CD4-positive, alpha-beta memory T cell (primary cell): ENCODE data around the gene MAP3K20. TPM values are rescaled to one million over a fixed set of nuclear protein-coding genes. Genes with fewer than 3 reads are reported as not detected.
"Not testable (repeated sequence)": the region's sequence is repeated elsewhere in the genome, so short reads cannot be mapped to it uniquely, and the experiment has no call there.

Experiments used
- CTCF ChIA-PET: fragments of 350-600 bp; sonication (Branson Sonifier 250); formaldehyde crosslinking; loops from one replicate; lab custom pipeline; 2021; ENCODE audit warnings: inconsistent platforms; ENCODE audit not compliant: partially characterized antibody; lab: Charles Lee
- POLR2A ChIA-PET: fragments of 350-600 bp; sonication (Branson Sonifier 250); formaldehyde crosslinking; loops from one replicate; lab custom pipeline; 2021; ENCODE audit not compliant: partially characterized antibody; lab: Charles Lee
- DNase-seq, 5 donors: peaks; one replicate each; pipeline versions ENCODE4 v3.0.0 to v3.0.0-alpha.2; 2020 to 2022; ENCODE audit warnings: mixed read lengths in 1 of 5
- H3K27ac ChIP-seq: one replicate; pipeline ENCODE4 v1.7.0; 2013; ENCODE audit warnings: low read depth, low read length
- H3K27me3 ChIP-seq: 2 replicates; pipeline ENCODE4 v1.7.0; 2013; ENCODE audit warnings: mild to moderate bottlenecking, low read length, moderate library complexity; ENCODE audit not compliant: insufficient read depth
- H3K36me3 ChIP-seq: 2 replicates; pipeline ENCODE4 v1.7.0; 2013; ENCODE audit warnings: mild to moderate bottlenecking, low read length, moderate library complexity; ENCODE audit not compliant: insufficient read depth
- H3K4me1 ChIP-seq: 2 replicates; pipeline ENCODE4 v1.7.0; 2013; ENCODE audit warnings: mild to moderate bottlenecking, low read length, moderate library complexity; ENCODE audit not compliant: insufficient read depth
- H3K4me3 ChIP-seq, 2 donors: one replicate each; pipeline ENCODE4 v1.7.0; 2013; ENCODE audit warnings: low read length in 2 of 2, mild to moderate bottlenecking in 1 of 2
- H3K9me3 ChIP-seq, 2 donors: one replicate each; pipeline ENCODE4 v1.7.0; 2013; ENCODE audit warnings: low read length in 2 of 2, control low read depth in 1 of 2; ENCODE audit not compliant: control insufficient read depth in 1 of 2
- H3K27ac Mint-ChIP-seq, 7 donors: one replicate each; pipeline ENCODE4 v1.8.0; 2020 to 2021; ENCODE audit warnings: mixed read lengths in 7 of 7, mild to moderate bottlenecking in 6 of 7, inconsistent platforms in 3 of 7, moderate library complexity in 3 of 7
- H3K27me3 Mint-ChIP-seq, 2 donors: one replicate each; pipeline ENCODE4 v1.8.0; 2020 to 2021; ENCODE audit warnings: mixed read lengths in 2 of 2
- H3K36me3 Mint-ChIP-seq, 2 donors: one replicate each; pipeline ENCODE4 v1.8.0; 2020 to 2021; ENCODE audit warnings: mixed read lengths in 2 of 2, inconsistent platforms in 1 of 2, mild to moderate bottlenecking in 1 of 2
- H3K4me1 Mint-ChIP-seq, 4 donors: one replicate each; pipeline ENCODE4 v1.8.0; 2020 to 2021; ENCODE audit warnings: mixed read lengths in 4 of 4, mild to moderate bottlenecking in 1 of 4
- H3K4me3 Mint-ChIP-seq, 8 donors: one replicate each; pipeline ENCODE4 v1.8.0; 2020 to 2021; ENCODE audit warnings: mixed read lengths in 8 of 8, mild to moderate bottlenecking in 7 of 8, moderate library complexity in 6 of 8, inconsistent platforms in 3 of 8
- H3K9me3 Mint-ChIP-seq, 8 donors: one replicate each; pipeline ENCODE4 v1.8.0; 2020 to 2021; ENCODE audit warnings: mixed read lengths in 8 of 8, mild to moderate bottlenecking in 5 of 8, inconsistent platforms in 3 of 8, moderate library complexity in 1 of 8
- intact Hi-C: fragments of 100-400 bp; cut with micrococcal nuclease; formaldehyde crosslinking; loops from one replicate; pipeline ENCODE4 v1.15.1; 2023
- polyA plus RNA-seq, 2 donors: library from polyadenylated mRNA; unstranded; fragments of 300-500 nt; fragmentation: Illumina TruSeq; gene quantifications; one replicate each; pipeline ENCODE4 v1.2.3, GENCODE V29; 2021
- total RNA-seq, 2 experiments: library from RNA; stranded (reverse); gene quantifications; one replicate each; pipeline ENCODE4 v1.2.3, GENCODE V29; 2021

Gene MAP3K20
- total and polyA plus RNA-seq, 4 experiments from 2014 or later = 0.67 to 2.5 (median 0.82) TPM

DNA sequence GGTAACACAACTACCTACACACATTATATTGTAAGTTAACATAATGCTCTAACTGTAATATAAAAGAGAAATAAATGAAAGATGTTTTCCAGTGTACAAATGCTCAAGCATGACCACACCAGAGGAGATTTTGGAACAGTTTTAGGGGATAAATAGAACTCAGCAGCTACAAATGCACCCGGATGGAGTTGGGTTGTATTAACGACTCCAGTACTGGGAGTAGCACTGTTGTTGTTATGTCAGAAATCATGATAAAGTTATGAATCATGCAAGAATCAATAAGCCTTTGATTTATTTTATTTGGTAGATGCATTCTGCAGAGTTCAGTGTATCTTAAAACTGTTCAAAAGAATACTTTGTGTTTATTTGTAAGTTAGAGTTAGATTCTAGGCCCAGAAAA is 126.9 kb downstream of the MAP3K20 start:
- H3K4me1 ChIP-seq = no peaks in the 10 kb centered on the region
- H3K9me3 Mint-ChIP-seq = no peaks in the 10 kb centered on the region
- no peak overlapping the region for H3K27ac Mint-ChIP-seq
- H3K27ac ChIP-seq = no peak overlapping the region
- ChIA-PET POLR2A (no interaction called here), CTCF (no interaction called here)
- no peaks in the 10 kb centered on the region for H3K27me3 ChIP-seq
- H3K4me1 Mint-ChIP-seq = no peaks in the 10 kb centered on the region
- intact Hi-C loops = no loop called here
- no peak for DNase-seq
- no peaks in the 10 kb centered on the region for H3K9me3 ChIP-seq
- no peak overlapping the region for H3K4me3 Mint-ChIP-seq
- H3K36me3 ChIP-seq = no peaks in the 10 kb centered on the region
- H3K27me3 Mint-ChIP-seq = no peaks in the 10 kb centered on the region
- no peak overlapping the region for H3K4me3 ChIP-seq
- H3K36me3 Mint-ChIP-seq = no peaks in the 10 kb centered on the region

DNA sequence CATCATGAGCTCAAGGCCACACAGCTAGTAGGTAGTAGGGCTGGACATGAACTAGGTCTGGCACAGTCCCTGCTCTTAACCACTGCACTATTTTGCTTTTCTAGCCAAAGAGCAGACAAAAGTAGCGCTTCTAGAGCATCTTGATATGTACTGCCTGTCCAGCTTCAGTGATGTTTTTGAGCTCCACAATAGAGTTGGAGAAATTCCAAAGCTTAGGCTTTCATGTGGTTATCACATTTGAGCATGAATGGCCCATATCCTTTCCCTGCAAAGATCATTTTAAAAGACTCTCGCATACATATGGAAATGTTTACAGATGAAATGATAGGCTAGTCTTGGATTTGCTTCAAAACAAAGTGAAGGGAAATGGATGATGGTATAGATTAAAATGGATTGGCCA is 128.7 kb downstream of the MAP3K20 start:
- CTCF ChIA-PET = interaction anchor here (2.1 kb wide), 1 partner anchor 177 kb away, joined by 11 read pairs; no protein-coding TSS in a partner anchor
- Mint-ChIP-seq H3K9me3 (no peaks in the 10 kb centered on the region), H3K4me1 (no peaks in the 10 kb centered on the region), H3K27ac (no peak overlapping the region), H3K27me3 (no peaks in the 10 kb centered on the region), H3K36me3 (no peaks in the 10 kb centered on the region), H3K4me3 (no peak overlapping the region)
- no peaks in the 10 kb centered on the region for H3K27me3 ChIP-seq
- no peaks in the 10 kb centered on the region for H3K4me1 ChIP-seq
- intact Hi-C loops = no loop called here
- no peak overlapping the region for H3K4me3 ChIP-seq
- H3K27ac ChIP-seq = no peak overlapping the region
- DNase-seq = no peak
- POLR2A ChIA-PET = no interaction called here
- H3K9me3 ChIP-seq = no peaks in the 10 kb centered on the region
- no peaks in the 10 kb centered on the region for H3K36me3 ChIP-seq

DNA sequence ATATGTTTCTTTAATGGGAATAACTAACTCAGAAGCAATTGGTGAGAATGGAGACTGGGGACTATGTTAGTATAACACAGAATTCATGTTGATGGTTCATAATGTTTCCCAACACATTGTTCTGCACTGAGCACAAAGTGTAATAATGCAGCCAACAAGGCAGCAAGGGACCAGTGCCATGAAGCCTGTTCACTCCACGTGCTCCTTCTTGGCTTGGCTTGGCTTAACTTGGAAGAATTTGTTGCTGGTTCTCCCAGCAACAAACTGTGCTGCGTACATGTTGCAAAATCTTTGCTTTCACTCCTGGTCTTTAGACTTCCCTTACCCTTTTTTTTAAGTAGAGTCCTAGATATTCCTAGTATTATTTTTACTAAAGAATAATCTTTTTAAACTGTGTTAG is 129.7 kb downstream of the MAP3K20 start:
- intact Hi-C loops = no loop called here

DNA sequence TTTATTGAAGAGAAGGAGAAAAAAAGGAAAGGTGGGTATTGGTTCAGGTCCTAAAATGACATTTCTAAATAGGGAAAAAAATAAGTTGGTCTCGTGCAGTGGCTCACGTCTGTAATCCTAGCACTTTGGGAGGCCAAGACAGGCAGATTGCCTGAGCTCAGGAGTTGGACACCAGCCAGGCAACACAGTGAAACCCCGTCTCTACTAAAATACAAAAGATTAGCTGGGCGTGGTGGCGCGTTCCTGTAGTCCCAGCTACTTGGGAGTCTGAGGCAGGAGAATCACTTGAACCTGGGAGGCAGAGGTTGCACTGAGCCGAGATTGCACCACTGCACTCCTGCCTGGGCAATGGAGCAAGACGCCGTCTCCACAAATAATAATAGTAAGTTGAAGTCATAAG is 131.5 kb downstream of the MAP3K20 start:
- DNase-seq, H3K27ac ChIP-seq, H3K27ac Mint-ChIP-seq, intact Hi-C loops, H3K4me3 Mint-ChIP-seq, H3K9me3 Mint-ChIP-seq, H3K4me3 ChIP-seq, H3K36me3 Mint-ChIP-seq, H3K36me3 ChIP-seq, H3K4me1 Mint-ChIP-seq, H3K27me3 ChIP-seq, H3K4me1 ChIP-seq, H3K9me3 ChIP-seq, H3K27me3 Mint-ChIP-seq: not testable (repeated sequence)
- ChIA-PET CTCF (interaction anchor here (1.6 to 15.0 kb wide), 2 partner anchors 10 to 181 kb away, joined by 6 to 360 read pairs; no protein-coding TSS in a partner anchor), POLR2A (interaction anchor here (0.7 kb wide), 1 partner anchor 845 kb away, joined by 3 read pairs; no protein-coding TSS in a partner anchor)

More for the DNA sequence above, 129.7 kb downstream of the MAP3K20 start:
- Histone ChIP-seq H3K27me3 (no peaks in the 10 kb centered on the region), H3K4me1 (no peaks in the 10 kb centered on the region), H3K9me3 (no peaks in the 10 kb centered on the region), H3K27ac (no peak overlapping the region), H3K36me3 (no peaks in the 10 kb centered on the region), H3K4me3 (no peak overlapping the region)
- no peak for DNase-seq
- Mint-ChIP-seq H3K4me1 (no peaks in the 10 kb centered on the region), H3K36me3 (no peaks in the 10 kb centered on the region), H3K27me3 (peaks cover 1 to 3% of the 10 kb centered on the region in 2 donors), H3K4me3 (no peak overlapping the region), H3K9me3 (no peaks in the 10 kb centered on the region), H3K27ac (no peak overlapping the region)
- POLR2A ChIA-PET = no interaction called here
- CTCF ChIA-PET = interaction anchor here (15.0 kb wide), 1 partner anchor 179 kb away, joined by 360 read pairs; no protein-coding TSS in a partner anchor

DNA sequence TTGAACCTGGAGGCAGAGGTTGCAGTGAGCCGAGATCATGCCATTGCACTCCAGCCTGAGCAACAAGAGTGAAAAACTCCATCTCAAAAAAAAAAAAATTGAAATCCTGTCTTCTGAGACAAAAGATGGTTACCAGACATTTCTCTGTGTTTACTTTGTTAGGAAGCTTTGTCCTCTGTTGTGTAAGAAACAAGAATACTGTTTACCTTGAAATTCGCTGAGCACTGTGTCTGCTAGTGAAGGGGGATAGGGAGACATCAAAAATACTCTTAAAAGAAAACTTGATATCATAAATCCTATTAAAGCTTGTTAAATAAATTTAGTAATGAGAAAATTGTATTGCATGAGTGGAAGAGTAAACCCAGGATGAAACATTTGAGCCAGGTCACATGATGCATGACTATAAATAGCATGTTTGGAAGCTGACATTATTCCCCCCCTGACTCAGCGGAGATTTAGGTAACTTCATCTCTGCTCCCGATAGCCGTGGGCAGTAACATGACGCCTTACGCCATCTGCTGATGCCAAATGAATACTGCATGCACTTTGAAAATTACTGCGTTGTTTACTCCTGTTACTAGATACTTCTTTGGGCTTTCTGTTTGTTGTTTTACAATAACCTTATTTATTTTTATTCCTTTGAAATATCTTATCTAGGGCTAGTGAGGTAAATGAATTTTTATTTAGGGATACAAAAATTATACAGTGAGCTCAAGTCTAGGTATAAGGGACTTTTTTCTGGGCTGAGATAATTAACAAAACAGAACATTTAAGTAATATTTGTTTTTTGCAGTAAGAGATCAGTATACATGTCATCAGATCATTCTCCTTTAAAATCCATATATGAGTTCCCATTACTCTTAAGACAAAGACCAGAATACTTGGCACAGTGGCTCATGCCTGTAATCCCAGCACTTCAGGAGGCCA is 134.9 kb downstream of the MAP3K20 start:
- H3K4me3 Mint-ChIP-seq = no peak overlapping the region
- Histone ChIP-seq H3K4me3 (no peak overlapping the region), H3K36me3 (no peaks in the 10 kb centered on the region), H3K27ac (no peak overlapping the region), H3K27me3 (no peaks in the 10 kb centered on the region), H3K4me1 (no peaks in the 10 kb centered on the region), H3K9me3 (no peaks in the 10 kb centered on the region)
- H3K9me3 Mint-ChIP-seq = no peaks in the 10 kb centered on the region
- peaks cover 3 to 4% of the 10 kb centered on the region in 2 donors for H3K27me3 Mint-ChIP-seq
- peaks cover 0 to 2% (median 0%) of the 10 kb centered on the region in 4 donors for H3K4me1 Mint-ChIP-seq
- ChIA-PET CTCF (interaction anchor here (0.7 to 15.0 kb wide), 31 partner anchors 8 to 1484 kb away, joined by 3 to 360 read pairs (median 4); no protein-coding TSS in a partner anchor), POLR2A (interaction anchor here (0.6 to 1.3 kb wide), 2 partner anchors 182 to 689 kb away, joined by 3 read pairs; no protein-coding TSS in a partner anchor)
- peak overlapping the region in 1 of 7 donors; percentile 28 for H3K27ac Mint-ChIP-seq
- intact Hi-C loops = loop anchor here (10.0 kb wide), 1 partner anchor 1134 kb away; no protein-coding TSS in a partner anchor
- DNase-seq = peak; percentile 34 to 50 (median 47)
- no peaks in the 10 kb centered on the region for H3K36me3 Mint-ChIP-seq

DNA sequence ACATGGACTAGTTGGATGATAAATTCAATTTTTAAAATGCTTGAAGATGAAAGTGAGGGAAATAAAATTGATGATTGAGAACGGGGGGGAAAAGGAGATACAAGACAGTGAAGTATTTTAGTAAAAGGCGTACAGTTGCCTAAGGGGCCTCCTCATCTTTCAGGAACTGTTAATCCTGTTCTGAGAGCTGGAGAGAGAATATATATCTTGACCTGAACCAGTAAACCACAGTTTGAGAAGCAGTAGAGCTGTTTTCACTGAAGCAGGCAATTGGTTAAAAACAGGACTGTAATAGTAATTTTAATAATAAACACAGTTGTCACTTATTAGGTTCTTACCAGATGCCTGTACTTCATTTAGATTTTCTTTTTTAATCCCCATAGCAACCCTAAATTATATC is 137.5 kb downstream of the MAP3K20 start:
- Histone ChIP-seq H3K4me1 (no peaks in the 10 kb centered on the region), H3K4me3 (no peak overlapping the region), H3K27ac (no peak overlapping the region), H3K9me3 (no peaks in the 10 kb centered on the region), H3K27me3 (no peaks in the 10 kb centered on the region), H3K36me3 (no peaks in the 10 kb centered on the region)
- peaks cover 0 to 2% (median under 1%) of the 10 kb centered on the region in 4 donors for H3K4me1 Mint-ChIP-seq
- CTCF ChIA-PET = interaction anchor here (1.0 to 15.0 kb wide), 3 partner anchors 10 to 187 kb away, joined by 3 to 360 read pairs (median 4); no protein-coding TSS in a partner anchor
- DNase-seq = no peak
- intact Hi-C loops = loop anchor here (10.0 kb wide), 1 partner anchor 1132 kb away; no protein-coding TSS in a partner anchor
- H3K27ac Mint-ChIP-seq = no peak overlapping the region
- H3K27me3 Mint-ChIP-seq = peaks cover 3 to 4% of the 10 kb centered on the region in 2 donors
- no peak overlapping the region for H3K4me3 Mint-ChIP-seq
- POLR2A ChIA-PET = no interaction called here
- H3K9me3 Mint-ChIP-seq = no peaks in the 10 kb centered on the region
- H3K36me3 Mint-ChIP-seq = no peaks in the 10 kb centered on the region

DNA sequence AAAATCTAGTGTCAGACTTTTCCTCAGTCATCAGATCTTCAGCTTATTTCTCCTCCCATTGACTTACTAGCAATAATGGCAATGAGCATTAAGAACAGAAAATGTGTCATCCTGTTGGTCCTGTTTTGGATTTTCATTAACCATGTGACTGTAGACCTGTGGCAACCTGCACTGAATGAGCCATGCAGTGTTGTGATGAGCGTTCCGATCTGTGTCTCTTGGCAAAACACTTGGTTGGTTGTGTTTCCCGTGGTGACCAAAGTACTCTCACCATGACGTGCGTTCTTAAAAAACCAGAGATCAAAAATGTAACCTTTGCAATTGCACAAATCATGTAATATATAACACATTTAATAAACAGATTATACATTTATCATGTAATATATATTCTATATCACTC is 138.6 kb downstream of the MAP3K20 start:
- Mint-ChIP-seq H3K27me3 (peaks cover 3 to 4% of the 10 kb centered on the region in 2 donors), H3K9me3 (no peaks in the 10 kb centered on the region), H3K27ac (no peak overlapping the region), H3K36me3 (no peaks in the 10 kb centered on the region), H3K4me3 (no peak overlapping the region), H3K4me1 (peaks cover 3 to 6% (median 4%) of the 10 kb centered on the region in 4 donors)
- Histone ChIP-seq H3K4me3 (no peak overlapping the region), H3K9me3 (no peaks in the 10 kb centered on the region), H3K27me3 (no peaks in the 10 kb centered on the region), H3K36me3 (no peaks in the 10 kb centered on the region), H3K4me1 (no peaks in the 10 kb centered on the region), H3K27ac (no peak overlapping the region)
- CTCF ChIA-PET = interaction anchor here (1.0 to 15.0 kb wide), 2 partner anchors 9 to 188 kb away, joined by 3 to 360 read pairs; no protein-coding TSS in a partner anchor
- intact Hi-C loops = loop anchor here (10.0 kb wide), 1 partner anchor 1131 kb away; no protein-coding TSS in a partner anchor
- DNase-seq = no peak
- POLR2A ChIA-PET = no interaction called here
